ENCODE results near the gene LLGL1. TPM values are rescaled to one million over a fixed set of nuclear protein-coding genes. Genes with fewer than 3 reads are reported as not detected.
A peak's percentile ranks its signal among the peaks of the same experiment; 100 is the strongest.
"Not testable (repeated sequence)": the region's sequence is repeated elsewhere in the genome, so short reads cannot be mapped to it uniquely, and the experiment has no call there.

Gene LLGL1
- total RNA-seq, 2 experiments from 2014 or later: 27.1 to 27.3 TPM

DNA sequence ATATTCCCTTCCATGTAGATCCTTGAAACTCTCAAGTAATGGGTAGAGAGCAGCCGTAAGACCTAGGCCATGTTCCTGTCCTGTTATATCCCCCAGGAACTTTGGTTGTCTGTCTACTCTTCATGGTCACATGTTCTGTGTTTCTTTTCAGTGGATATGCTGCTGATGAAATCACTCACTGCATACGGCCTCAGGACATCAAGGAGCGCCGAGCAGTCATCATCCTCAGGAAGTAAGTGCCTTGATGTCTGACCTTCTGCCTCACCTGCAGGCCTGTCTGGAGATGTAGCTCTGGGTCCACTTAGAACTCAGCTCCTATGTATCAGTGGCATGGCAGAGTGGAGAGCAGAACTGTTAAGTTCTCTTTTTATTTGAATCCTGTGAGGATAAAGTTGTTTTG, 30.6 kb upstream of the LLGL1 start:
- Mint-ChIP-seq H3K4me3 (no peak overlapping the region), H3K4me1 (ENCODE audit: low read depth) (peaks cover 34% of the 10 kb centered on the region), H3K9me3 (ENCODE audit: insufficient read depth) (no peaks in the 10 kb centered on the region), H3K36me3 (ENCODE audit: low read depth) (peaks cover 56% of the 10 kb centered on the region), H3K27me3 (ENCODE audit: low read depth) (no peaks in the 10 kb centered on the region), H3K27ac (no peak overlapping the region)
- no peak for ATAC-seq
- no peak for DNase-seq
- ChIA-PET POLR2A (no interaction called here), CTCF (interaction anchor here (2.4 kb wide), 1 partner anchor 11 kb away, joined by 5 read pairs; the partner anchor contains the start of gene ALKBH5)

DNA sequence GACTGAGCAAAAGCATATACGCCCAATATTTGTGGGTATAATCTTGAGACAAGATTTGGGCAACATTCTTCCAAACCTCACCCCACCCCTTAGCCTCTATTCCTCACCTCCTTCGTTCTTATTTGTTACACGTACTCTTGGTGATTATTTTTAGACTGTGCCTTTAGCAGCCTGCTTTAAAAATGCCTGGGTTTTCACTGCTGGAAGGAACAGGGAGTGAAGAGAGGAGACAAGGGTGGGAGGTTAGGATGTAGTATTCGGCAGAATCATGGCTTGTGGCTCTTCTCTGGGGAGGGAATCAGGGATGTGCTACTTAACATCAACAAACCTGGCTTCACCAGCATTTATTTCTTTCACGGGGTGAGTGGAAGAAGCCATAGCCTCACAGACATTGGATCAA, 30.2 kb upstream of the LLGL1 start:
- H3K4me3 Mint-ChIP-seq: no peak overlapping the region
- no peaks in the 10 kb centered on the region for H3K9me3 Mint-ChIP-seq (ENCODE audit: insufficient read depth)
- POLR2A ChIA-PET: no interaction called here
- DNase-seq (no peak), ATAC-seq (no peak)
- CTCF ChIA-PET: interaction anchor here (2.4 kb wide), 1 partner anchor 11 kb away, joined by 5 read pairs; the partner anchor contains the start of gene ALKBH5
- H3K36me3 Mint-ChIP-seq (ENCODE audit: low read depth): peaks cover 56% of the 10 kb centered on the region
- H3K27me3 Mint-ChIP-seq (ENCODE audit: low read depth): no peaks in the 10 kb centered on the region
- H3K4me1 Mint-ChIP-seq (ENCODE audit: low read depth): peaks cover 32% of the 10 kb centered on the region
- H3K27ac Mint-ChIP-seq: no peak overlapping the region

DNA sequence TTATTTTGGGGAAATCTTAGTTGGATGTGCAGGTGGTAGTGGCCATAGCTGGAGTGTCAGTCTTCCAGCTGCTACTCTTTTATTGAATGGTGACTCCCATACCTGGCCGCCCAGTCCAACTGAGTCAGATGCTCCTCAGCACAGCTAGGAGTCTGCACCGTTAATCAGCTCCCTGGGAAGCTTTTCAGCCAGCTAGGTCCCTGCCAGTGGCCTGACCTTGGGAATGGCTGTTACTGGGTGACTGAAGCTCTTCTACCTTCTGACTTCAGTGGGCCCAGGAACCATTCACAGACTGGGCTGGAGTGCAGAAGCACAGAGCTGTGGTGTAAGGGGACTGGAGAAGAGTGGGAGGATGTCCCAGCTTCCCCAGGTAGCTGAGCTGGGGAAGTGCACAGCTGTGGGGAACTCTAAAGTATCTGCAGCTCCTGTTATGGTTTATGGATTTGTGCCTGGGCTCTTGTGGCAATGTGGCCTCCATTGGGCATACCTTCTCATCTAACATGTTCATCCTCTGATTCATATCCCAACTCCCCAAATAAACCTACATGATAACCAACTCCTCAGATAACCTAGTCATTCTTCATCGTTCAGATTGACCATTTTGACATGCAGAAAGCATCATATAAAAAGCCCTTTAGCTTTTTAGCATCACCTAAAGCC, 27.8 kb upstream of the LLGL1 start:
- no peak for ATAC-seq
- peaks cover 52% of the 10 kb centered on the region for H3K36me3 Mint-ChIP-seq (ENCODE audit: low read depth)
- POLR2A ChIA-PET: interaction anchor here (1.7 kb wide), 1 partner anchor 14 kb away, joined by 8 read pairs; the partner anchor contains the start of gene ALKBH5
- peak overlapping the region; percentile 66 for H3K27ac Mint-ChIP-seq
- no peak for DNase-seq
- H3K4me1 Mint-ChIP-seq (ENCODE audit: low read depth): peaks cover 21% of the 10 kb centered on the region
- no peak overlapping the region for H3K4me3 Mint-ChIP-seq
- H3K27me3 Mint-ChIP-seq (ENCODE audit: low read depth): no peaks in the 10 kb centered on the region
- no peaks in the 10 kb centered on the region for H3K9me3 Mint-ChIP-seq (ENCODE audit: insufficient read depth)
- CTCF ChIA-PET: interaction anchor here (0.7 to 1.6 kb wide), 5 partner anchors 9 to 20 kb away, joined by 3 to 5 read pairs (median 4); partner anchors contain the start of gene ALKBH5

DNA sequence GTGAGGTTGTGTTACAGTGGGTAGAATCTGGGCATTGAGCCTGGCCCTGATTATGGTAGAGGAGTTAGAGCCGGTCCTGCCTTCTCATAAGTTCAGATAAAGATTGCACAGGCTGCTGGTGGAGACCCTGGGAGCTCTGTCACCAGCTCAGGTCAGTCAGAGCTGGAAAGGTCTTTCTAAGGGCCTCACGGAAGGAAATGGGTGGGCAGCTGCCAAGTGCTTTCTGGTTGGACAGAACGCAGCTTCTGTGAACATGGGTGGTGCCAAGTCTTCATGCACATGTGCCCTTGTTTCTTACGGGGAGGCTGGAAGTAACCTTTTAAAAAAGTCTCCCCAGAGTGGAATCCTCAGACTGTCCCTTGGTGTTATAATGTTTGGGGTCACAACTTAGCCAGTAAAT, 26.9 kb upstream of the LLGL1 start:
- Mint-ChIP-seq H3K4me1 (ENCODE audit: low read depth) (peaks cover 20% of the 10 kb centered on the region), H3K4me3 (no peak overlapping the region), H3K27me3 (ENCODE audit: low read depth) (no peaks in the 10 kb centered on the region), H3K9me3 (ENCODE audit: insufficient read depth) (no peaks in the 10 kb centered on the region), H3K27ac (peak overlapping the region; percentile 66), H3K36me3 (ENCODE audit: low read depth) (peaks cover 50% of the 10 kb centered on the region)
- POLR2A ChIA-PET: interaction anchor here (1.7 kb wide), 1 partner anchor 15 kb away, joined by 8 read pairs; the partner anchor contains the start of gene ALKBH5
- CTCF ChIA-PET: interaction anchor here (1.5 to 1.6 kb wide), 2 partner anchors 10 to 19 kb away, joined by 3 to 5 read pairs; no protein-coding TSS in a partner anchor
- DNase-seq: no peak
- ATAC-seq: no peak

GRCh38 chr17:18201108-18201507, 24.3 kb upstream of the LLGL1 start:
- ChIA-PET CTCF (interaction anchor here (1.4 to 2.8 kb wide), 2 partner anchors 9 to 18 kb away, joined by 3 to 7 read pairs; partner anchors contain the start of gene ALKBH5), POLR2A (no interaction called here)
- H3K27ac Mint-ChIP-seq: no peak overlapping the region
- DNase-seq (no peak), ATAC-seq (no peak)
- peaks cover 14% of the 10 kb centered on the region for H3K4me1 Mint-ChIP-seq (ENCODE audit: low read depth)
- no peak overlapping the region for H3K4me3 Mint-ChIP-seq
- peaks cover 36% of the 10 kb centered on the region for H3K36me3 Mint-ChIP-seq (ENCODE audit: low read depth)
- no peaks in the 10 kb centered on the region for H3K9me3 Mint-ChIP-seq (ENCODE audit: insufficient read depth)
- H3K27me3 Mint-ChIP-seq (ENCODE audit: low read depth): no peaks in the 10 kb centered on the region

- ChIA-PET CTCF (interaction anchor here (1.4 to 2.8 kb wide), 3 partner anchors 11 to 19 kb away, joined by 4 to 7 read pairs (median 5); partner anchors contain the start of gene ALKBH5), POLR2A (no interaction called here)
- Mint-ChIP-seq H3K36me3 (ENCODE audit: low read depth) (peaks cover 32% of the 10 kb centered on the region), H3K27me3 (ENCODE audit: low read depth) (no peaks in the 10 kb centered on the region), H3K4me3 (no peak overlapping the region), H3K9me3 (ENCODE audit: insufficient read depth) (no peaks in the 10 kb centered on the region), H3K27ac (no peak overlapping the region), H3K4me1 (ENCODE audit: low read depth) (peaks cover 9% of the 10 kb centered on the region)
- ATAC-seq (no peak), DNase-seq (no peak)
Observed at GRCh38 chr17:18203308-18203707, 22.1 kb upstream of the LLGL1 start.

GRCh38 chr17:18205861-18206260, 19.6 kb upstream of the LLGL1 start:
- Mint-ChIP-seq H3K9me3 (ENCODE audit: insufficient read depth) (no peaks in the 10 kb centered on the region), H3K4me3 (no peak overlapping the region), H3K27me3 (ENCODE audit: low read depth) (no peaks in the 10 kb centered on the region), H3K4me1 (ENCODE audit: low read depth) (no peaks in the 10 kb centered on the region), H3K27ac (peak overlapping the region; percentile 46), H3K36me3 (ENCODE audit: low read depth) (peaks cover 43% of the 10 kb centered on the region)
- no peak for ATAC-seq
- ChIA-PET CTCF (interaction anchor here (1.0 kb wide), 1 partner anchor 8 kb away, joined by 3 read pairs; no protein-coding TSS in a partner anchor), POLR2A (no interaction called here)
- no peak for DNase-seq

GRCh38 chr17:18206962-18207361, 18.5 kb upstream of the LLGL1 start:
- Mint-ChIP-seq H3K27ac (no peak overlapping the region), H3K4me1 (ENCODE audit: low read depth) (no peaks in the 10 kb centered on the region), H3K9me3 (ENCODE audit: insufficient read depth) (no peaks in the 10 kb centered on the region), H3K27me3 (ENCODE audit: low read depth) (no peaks in the 10 kb centered on the region), H3K36me3 (ENCODE audit: low read depth) (peaks cover 45% of the 10 kb centered on the region), H3K4me3 (no peak overlapping the region)
- POLR2A ChIA-PET: no interaction called here
- ATAC-seq (no peak), DNase-seq (no peak)
- CTCF ChIA-PET: interaction anchor here (1.0 to 1.6 kb wide), 2 partner anchors 10 to 11 kb away, joined by 3 to 4 read pairs; no protein-coding TSS in a partner anchor

GRCh38 chr17:18208092-18208491, 17.3 kb upstream of the LLGL1 start:
- ChIA-PET POLR2A (no interaction called here), CTCF (interaction anchor here (1.6 kb wide), 1 partner anchor 10 kb away, joined by 4 read pairs; no protein-coding TSS in a partner anchor)
- no peak for ATAC-seq
- DNase-seq: no peak
- Mint-ChIP-seq H3K27ac (no peak overlapping the region), H3K4me1 (ENCODE audit: low read depth) (no peaks in the 10 kb centered on the region), H3K4me3 (no peak overlapping the region), H3K9me3 (ENCODE audit: insufficient read depth) (no peaks in the 10 kb centered on the region), H3K27me3 (ENCODE audit: low read depth) (no peaks in the 10 kb centered on the region), H3K36me3 (ENCODE audit: low read depth) (peaks cover 41% of the 10 kb centered on the region)

DNA sequence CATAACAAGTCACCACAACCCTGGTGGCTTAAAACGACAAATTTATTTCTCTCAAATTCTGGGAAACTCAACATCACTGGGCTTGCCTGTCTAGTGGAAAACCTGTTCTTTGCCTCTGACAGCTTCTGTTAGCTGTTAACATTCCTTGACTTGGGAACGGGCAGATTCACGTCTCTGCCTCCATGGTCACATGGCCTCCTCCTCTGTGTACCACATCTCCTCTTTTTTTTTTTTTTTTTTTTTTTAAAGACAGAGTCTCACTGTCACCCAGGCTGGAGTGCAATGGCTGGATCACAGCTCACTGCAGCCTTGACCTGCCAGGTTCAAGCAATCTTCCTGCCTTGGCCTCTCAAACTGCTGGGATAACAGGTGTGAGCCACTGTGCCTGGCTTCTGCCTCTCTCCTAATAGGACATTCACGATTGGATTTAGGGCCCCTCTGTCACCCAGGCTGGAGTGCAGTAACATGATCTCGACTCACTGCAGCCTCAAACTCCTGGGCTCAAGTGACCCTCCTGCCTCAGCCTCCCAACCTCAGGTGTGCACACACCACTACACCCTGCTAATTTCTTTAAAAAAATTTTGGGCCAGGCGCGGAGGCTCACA, 11.7 kb upstream of the LLGL1 start:
- CTCF ChIA-PET: no interaction called here
- Mint-ChIP-seq H3K4me3 (no peak overlapping the region), H3K27me3 (ENCODE audit: low read depth) (no peaks in the 10 kb centered on the region), H3K27ac (no peak overlapping the region), H3K4me1 (ENCODE audit: low read depth) (no peaks in the 10 kb centered on the region), H3K9me3 (ENCODE audit: insufficient read depth) (no peaks in the 10 kb centered on the region), H3K36me3 (ENCODE audit: low read depth) (peaks cover 17% of the 10 kb centered on the region)
- POLR2A ChIA-PET: no interaction called here
- DNase-seq: no peak
- no peak for ATAC-seq

DNA sequence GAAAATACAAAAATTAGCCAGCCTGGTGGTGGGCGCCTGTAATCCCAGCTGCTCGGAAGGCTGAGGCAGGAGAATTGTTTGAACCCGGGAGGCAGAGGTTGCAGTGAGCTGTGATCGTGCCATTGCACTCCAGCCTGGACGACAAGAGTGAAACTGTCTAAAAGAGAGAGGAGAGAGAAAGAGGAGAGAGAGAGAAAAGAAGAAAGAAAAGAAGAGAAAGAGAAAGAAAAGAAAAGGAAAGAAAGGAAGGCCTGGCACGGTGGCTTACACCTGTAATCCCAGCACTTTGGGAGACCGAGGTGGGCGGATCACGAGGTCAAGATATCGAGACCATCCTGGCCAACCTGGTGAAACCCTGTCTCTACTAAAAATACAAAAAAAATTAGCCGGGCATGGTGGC, 8.5 kb upstream of the LLGL1 start:
- H3K9me3 Mint-ChIP-seq (ENCODE audit: insufficient read depth); POLR2A ChIA-PET; ATAC-seq; H3K27me3 Mint-ChIP-seq (ENCODE audit: low read depth); DNase-seq; H3K27ac Mint-ChIP-seq; H3K36me3 Mint-ChIP-seq (ENCODE audit: low read depth); H3K4me3 Mint-ChIP-seq; H3K4me1 Mint-ChIP-seq (ENCODE audit: low read depth): not testable (repeated sequence)
- CTCF ChIA-PET: interaction anchor here (1.0 to 1.2 kb wide), 2 partner anchors 8 to 19 kb away, joined by 3 to 5 read pairs; no protein-coding TSS in a partner anchor

DNA sequence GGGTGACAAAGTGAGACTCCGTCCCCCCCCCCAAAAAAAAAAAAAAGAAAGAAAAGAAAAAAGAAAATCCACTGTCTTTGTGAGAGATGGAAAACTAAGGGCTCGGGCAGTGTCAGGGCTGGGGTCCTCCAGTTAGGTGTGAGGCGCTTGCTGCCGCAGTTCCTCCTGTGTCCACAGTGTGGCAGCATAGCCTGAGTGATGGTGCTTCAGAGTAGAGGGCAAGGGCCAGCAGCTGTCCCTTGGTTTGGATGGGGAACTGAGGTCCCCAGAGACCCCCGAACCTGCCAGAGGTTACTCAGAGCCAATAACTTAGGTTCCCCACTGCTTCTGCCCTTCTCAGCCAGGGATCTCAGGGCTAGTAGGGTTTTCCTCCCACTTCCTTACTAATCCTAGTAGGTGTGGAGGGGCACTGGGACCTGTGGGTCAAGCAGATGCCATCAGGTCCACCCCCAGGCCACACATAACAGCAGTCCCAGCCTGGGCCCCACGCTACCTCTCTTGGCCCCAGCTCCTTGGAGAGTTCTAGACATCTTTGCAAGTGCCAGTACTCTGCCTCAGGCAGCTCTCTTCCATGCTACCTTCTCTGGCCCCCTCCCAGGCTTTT, 7.9 kb upstream of the LLGL1 start:
- DNase-seq (peak; percentile 82), ATAC-seq (peak; percentile 95)
- CTCF ChIA-PET: interaction anchor here (0.6 to 2.7 kb wide), 8 partner anchors 8 to 106 kb away, joined by 3 to 12 read pairs (median 4); partner anchors contain the start of gene ALKBH5
- no peaks in the 10 kb centered on the region for H3K27me3 Mint-ChIP-seq (ENCODE audit: low read depth)
- POLR2A ChIA-PET: no interaction called here
- no peaks in the 10 kb centered on the region for H3K9me3 Mint-ChIP-seq (ENCODE audit: insufficient read depth)
- no peak overlapping the region for H3K27ac Mint-ChIP-seq
- H3K4me1 Mint-ChIP-seq (ENCODE audit: low read depth): no peaks in the 10 kb centered on the region
- no peak overlapping the region for H3K4me3 Mint-ChIP-seq
- H3K36me3 Mint-ChIP-seq (ENCODE audit: low read depth): no peaks in the 10 kb centered on the region
